Measurements from ENCODE around the gene MATN3. TPM values are rescaled to one million over a fixed set of nuclear protein-coding genes. Genes with fewer than 3 reads are reported as not detected.

MATN3 gene
- polyA plus RNA-seq, 1 donor, result 1.6 TPM

GRCh38 chr2:20035955-20036666 is 23.6 kb upstream of the MATN3 start:
- DNase-seq (ENCODE audit: low read depth), result no peak

DNA sequence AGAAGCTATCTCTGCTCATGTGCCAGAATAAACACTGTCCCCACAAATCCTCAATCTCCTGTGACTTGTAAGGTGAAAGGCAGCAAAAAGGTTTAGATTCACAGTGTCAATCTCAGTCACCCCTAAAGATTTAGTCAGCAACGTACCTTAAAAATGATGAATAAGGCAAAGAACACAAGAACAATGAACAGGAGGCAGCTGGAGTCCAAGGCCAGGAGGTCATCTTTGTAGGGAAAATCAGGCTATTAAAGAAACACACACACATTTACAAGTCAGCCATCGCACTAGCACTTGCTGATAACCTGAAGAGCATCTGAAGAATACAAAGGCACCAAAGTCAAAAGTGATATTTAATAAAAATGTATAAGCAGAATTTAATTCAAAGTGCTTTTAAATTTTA is 22.4 kb upstream of the MATN3 start:
- DNase-seq (ENCODE audit: low read depth), result no peak

DNA sequence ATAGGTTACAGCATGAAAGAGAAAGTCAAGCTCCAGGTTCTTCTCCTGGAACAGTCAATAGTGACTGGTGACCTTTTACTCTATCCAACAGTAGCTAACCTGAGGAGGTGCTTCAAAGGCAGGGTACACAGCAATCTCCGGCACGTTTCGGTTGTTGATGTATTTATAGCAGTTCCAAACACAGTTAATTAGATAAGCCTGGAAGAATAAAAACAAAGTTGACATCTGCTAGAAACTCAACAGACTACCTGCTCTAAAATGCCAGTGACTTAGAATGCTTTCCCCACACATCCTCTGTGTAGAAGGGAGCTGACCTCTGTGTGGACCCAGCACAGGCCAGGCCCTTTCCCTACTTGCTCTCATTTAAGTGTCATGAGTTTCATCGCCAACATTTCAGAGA is 21.8 kb upstream of the MATN3 start:
- no peak for DNase-seq (ENCODE audit: low read depth)

DNA sequence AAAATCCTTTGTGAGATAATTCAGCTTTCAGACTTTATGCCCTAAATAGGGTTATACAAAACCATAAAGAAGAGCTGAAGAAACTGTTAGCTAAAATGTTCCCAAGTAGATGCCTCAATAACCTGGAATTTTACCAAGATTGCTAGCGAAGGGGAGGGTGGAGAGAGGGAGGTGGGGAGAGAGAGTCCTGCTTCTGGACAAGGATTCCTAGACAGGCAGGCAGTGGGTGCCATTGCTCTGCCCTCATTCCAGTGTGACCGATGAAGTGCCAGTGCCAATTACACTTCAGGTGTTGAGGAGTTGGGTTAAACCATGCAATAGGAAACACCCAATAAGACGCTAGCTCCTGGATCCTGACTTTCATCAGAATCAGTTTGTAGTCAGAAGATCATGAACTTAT is 20.9 kb upstream of the MATN3 start:
- no peak for DNase-seq (ENCODE audit: low read depth)

GRCh38 chr2:20030224-20030623 is 17.8 kb upstream of the MATN3 start:
- DNase-seq (ENCODE audit: low read depth), result no peak

DNA sequence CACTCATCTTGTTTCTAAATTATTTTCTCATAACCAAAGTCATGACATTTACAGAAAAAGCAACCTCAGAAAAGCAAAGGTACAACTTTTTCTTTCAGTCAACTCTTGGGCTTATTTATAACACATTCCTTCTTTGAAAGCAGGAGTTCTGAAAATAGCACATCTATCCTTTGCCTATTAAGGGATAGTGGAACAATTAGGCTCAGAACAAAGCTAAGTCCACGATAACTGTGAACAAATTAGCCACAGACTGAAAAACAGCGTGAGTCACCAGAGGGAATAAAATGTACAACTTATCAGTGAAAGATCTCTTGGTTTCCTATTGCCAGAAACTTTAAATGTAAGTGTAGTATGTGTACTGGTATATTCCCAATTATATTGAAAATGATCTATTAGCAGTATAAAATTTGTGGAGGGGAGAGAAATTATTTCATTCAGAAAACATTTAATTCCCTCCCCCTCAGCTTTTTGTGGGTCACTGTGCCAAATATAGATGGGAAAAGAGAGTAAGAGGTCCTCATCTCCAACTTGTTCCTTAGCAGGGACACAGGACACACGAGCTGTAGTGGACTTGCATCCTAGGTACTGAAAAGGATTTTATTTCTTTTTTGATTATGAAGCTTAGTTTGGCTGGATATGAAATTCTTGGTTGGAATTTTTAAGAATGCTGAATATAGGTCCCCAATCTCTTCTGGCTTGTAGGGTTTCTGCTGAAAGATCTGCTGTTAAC is 15.4 kb upstream of the MATN3 start:
- DNase-seq (ENCODE audit: low read depth), result no peak

- no peak for DNase-seq (ENCODE audit: low read depth)
These were observed 14.8 kb upstream of the MATN3 start for GRCh38 chr2:20027260-20027677.

GRCh38 chr2:20025065-20025786 is 12.8 kb upstream of the MATN3 start:
- DNase-seq (ENCODE audit: low read depth), result no peak

GRCh38 chr2:20023688-20024087 is 11.2 kb upstream of the MATN3 start:
- DNase-seq (ENCODE audit: low read depth), result no peak

DNA sequence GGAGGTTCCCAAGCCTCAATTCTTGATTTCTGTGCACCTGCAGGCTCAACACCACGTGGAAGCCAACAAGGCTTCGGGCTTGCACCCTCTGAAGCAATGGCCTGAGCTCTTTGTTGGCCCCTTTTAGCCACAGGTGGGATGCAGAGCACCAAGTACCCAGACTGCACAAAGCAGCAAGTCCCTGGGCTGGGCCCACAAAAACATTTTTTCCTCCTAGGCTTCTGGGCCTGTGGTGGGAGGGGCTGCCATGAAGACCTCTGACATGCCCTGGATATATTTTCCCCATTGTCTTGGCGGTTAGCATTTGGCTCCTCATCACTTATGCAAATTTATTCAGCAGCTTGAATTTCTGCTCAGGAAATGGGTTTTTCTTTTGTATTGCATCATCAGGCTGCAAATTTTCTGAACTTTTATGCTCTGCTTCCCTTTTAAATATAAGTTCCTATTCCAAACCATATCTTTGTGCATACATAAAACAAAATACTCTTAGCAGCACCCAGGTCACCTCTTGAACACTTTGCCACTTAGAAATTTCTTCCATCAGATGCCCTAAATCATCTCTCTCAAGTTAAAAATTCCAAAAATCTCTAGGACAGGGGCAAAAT is 9.0 kb upstream of the MATN3 start:
- DNase-seq (ENCODE audit: low read depth), result no peak

DNA sequence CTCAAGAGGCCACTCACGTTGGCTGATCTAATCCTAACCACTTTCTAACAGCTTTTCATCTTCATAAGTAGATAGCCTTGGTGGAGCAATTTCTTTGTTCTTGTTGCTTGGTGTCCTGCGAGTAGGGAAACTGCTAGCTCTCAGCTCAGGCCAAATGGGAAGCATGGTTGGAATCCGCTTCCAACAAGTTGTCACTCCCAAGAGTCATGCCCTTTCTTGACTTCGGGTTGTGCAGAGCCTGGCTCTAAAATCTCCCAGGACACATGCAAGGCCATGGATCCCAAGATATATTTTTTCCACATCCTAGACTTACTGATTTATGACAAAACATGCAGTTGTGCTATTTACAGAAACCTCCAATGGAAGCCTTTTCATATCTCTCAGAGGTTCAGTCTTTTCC is 7.3 kb upstream of the MATN3 start:
- DNase-seq (ENCODE audit: low read depth), result no peak

- no peak for DNase-seq (ENCODE audit: low read depth)
These were observed 6.2 kb upstream of the MATN3 start for GRCh38 chr2:20018601-20019152.

DNA sequence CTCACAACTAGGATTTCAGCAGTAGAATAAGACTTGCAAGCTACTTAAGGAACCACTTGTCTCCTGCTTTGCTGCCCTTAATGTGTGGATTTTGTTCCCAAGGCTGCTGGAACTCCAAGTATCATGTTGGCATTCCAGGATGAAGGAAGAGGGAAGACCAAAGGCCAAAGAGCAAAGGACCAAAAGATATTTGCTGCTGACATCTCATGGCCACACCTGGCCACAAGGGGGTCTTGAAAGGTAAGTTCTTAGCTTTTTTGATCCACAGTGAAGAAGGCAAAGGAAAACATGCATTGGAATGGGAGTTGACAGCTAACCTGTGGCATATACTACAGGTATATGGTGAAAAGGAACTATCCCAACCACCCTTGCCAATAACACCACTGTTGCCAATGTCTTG is 3.9 kb upstream of the MATN3 start:
- DNase-seq (ENCODE audit: low read depth), result no peak

DNA sequence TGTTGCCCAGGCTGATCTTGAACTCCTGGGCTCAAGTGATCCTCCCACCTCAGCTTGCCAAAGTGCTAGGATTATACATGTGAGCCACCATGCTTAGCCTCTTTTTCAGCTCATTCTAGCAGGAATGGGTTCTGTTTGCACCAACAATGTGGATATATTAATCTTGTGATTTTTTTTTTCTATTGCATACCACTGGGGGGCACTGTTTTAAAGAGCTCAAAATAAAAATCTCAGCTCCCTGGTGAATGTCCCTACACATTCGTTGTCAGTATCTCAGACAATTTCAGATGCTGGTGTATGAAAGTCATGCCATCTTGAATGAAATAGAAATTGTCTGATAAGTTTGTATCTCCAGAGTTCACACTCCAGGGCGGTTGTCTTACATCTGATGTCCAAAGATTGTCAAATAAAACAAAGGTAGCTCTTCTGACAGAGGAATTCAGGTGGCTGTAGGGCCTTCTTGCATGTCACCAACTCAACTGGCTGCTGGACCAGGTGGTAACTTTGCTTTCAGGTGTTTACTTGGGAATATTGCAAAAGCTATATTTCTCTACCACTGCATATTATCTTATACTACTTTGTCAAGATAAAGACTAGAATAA is 3.1 kb upstream of the MATN3 start:
- DNase-seq (ENCODE audit: low read depth), result peak; percentile 32

- no peak for DNase-seq (ENCODE audit: low read depth)
These were observed 820 bp upstream of the MATN3 start for GRCh38 chr2:20013126-20013849.

- no peak for DNase-seq (ENCODE audit: low read depth)
These were observed 511 bp downstream of the MATN3 start for GRCh38 chr2:20012032-20012281.

DNA sequence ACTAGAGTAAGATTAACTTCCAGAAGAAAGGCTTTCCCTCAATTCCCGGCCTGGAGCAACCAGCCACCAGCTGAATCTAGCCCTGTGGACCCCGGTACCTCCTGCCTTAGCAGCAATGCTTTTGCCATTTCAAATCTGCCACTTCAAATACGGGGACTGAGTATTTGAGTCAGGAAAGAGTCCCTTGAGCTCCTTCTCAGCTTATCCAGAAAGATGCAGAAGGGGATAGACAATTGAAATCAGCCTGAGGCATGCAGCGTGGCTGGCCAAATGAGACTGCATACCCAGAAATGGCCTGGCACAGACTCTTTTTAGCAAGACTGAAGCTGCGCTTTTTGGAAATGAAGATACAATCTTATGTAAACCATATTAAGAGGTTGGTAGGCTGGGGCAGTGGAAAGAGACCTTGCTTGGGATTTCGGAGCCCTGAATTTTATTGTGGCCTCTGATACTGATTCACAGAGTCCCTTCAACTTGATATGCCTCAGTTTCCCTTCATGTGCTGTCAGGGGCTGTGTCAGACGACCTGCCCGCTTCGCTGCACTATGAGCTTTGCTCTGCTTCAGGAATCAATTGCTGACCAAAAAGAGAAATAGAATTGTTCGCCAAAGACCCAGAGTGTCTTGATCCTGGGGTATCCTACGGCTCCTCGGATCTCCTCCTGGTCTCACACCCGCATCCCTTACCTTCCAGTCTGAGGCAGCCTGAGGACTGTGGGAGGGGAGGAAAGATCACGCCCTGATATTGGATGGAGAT is 1.0 kb downstream of the MATN3 start:
- no peak for DNase-seq (ENCODE audit: low read depth)

DNA sequence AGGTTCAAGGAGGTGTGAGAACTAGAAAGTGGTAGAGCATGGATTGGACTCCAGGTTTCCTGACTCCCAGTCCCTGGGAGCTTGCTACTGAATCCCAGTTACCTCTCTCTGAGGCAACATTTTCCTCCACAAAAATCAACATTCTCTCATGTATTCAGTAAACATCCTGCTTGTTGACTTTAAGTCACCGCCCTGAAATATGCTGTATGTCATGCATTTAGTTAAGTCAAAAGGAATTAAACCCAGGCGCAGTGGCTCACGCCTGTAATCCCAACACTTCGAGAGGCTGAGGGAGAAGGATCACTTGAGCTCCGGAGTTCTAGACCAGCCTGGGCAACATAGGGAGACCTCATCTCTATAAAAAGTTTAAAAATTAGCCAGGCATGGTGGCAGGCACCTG is 3.8 kb downstream of the MATN3 start:
- DNase-seq (ENCODE audit: low read depth), result no peak

DNA sequence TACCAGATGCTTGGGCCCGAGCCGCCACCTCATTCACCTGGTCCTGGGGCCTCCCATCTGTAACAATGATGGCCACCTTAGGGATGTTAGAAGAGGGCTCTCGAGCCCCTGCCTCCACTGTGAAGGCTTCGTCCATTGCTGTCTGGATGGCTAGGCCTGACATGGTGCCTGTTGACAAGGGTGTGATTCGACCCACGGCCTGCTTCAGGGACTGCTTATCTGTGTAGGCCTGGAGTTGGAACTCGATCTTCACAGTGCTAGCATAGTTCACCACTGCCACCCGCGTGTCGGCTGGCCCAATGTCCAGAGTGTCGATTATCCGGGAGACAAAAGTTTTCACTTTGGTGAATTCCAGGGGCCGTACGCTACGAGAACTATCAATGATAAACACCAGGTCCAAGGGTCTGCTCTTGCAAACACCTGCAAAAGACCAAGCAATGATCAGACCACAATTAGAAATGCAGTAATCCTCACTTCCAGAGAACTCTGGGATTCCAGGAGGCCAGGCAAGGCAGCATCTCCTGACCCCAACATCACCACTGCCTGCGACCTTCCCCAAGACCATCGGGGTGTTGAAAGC is 6.5 kb downstream of the MATN3 start:
- no peak for DNase-seq (ENCODE audit: low read depth)

- no peak for DNase-seq (ENCODE audit: low read depth)
These were observed 7.3 kb downstream of the MATN3 start for GRCh38 chr2:20005067-20005627.

Data from forelimb muscle (tissue), 1 donor.